AG09319 (cell line): ENCODE data around the gene STIMATE.

ENCODE experiments used
- DNase-seq: peaks from one replicate; pipeline ENCODE4 v3.0.0-alpha.2; 2010; ENCODE audit warnings: low read depth; ENCODE audit errors: extremely low read depth
- CTCF ChIP-seq: IDR thresholded peaks from 2 replicates; pipeline ENCODE4 v1.5.1; 2011; ENCODE audit warnings: low read depth, mild to moderate bottlenecking, inconsistent platforms, low read length, moderate library complexity

The STIMATE gene

DNA sequence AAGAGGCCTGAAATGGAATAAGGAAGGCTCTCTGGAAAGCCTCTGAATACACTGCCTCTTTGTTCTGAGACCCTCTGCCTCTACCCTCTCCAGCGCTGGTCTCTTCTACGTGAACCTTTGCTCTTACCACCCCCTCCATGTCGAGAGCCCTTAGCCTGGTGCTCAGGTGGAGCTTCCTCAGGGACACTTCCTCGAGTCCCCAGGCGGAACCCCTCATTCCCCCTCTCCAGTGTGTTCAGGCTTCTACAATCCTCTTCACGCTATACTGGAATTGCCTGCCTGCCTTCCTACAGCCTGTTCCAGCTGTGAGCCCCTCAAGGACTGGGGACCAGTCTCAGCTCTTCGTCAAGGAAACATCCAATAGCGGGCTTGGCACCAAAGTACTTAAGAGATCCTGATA is 7.4 kb downstream of the STIMATE start:
- no peak for DNase-seq
- no peak for TF ChIP-seq CTCF

DNA sequence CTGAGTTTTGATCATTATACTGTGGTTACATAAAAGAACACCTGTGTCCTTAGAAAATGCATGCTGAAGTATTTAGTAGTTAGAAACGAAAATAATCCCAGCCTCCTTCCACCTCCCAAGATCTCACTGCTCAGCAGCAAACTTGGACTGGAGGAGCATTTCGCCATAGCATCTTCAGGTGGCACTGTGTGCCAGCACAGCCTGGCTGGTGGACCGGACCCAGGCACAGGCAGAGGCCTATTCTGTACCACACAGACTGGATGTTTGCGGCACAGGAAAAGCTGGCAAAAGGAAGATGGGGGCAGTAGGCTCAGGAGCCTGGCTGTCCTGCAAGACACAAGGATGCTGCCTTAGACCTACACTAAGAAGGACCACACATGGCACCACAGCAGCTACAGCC is 10.2 kb downstream of the STIMATE start:
- DNase-seq = no peak
- TF ChIP-seq CTCF = no peak

DNA sequence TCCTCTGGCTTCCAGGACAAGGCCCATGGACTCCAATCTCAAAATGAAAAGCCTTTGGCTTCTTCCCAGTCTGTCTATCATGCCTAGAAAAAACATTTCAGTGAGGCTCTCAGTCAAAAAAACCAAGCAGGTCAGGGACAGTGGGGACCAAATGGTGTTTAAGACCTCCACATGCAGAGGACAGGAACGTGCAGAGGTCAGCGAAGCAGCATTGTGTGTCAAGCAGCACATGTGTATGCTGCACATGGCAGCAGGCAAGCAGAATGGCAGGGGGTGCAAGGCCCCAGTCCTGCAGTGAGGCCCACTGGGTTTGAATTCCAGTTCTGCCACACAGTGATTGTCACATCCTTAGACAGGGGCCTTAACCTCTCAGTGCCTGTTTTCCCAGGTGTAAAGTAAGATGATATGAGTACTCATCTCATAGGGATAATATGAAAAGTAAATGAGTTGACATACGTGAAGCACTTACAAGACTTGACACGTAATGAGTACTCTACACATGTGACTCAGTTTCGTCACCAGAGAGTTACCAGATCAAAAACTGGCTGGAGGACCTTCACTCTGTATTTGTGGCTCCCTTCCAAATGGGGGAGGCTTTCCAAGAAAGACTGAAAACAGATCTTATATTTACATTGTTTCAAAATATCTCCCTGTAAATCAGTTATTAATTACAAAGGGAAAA is 11.2 kb downstream of the STIMATE start:
- no peak for TF ChIP-seq CTCF
- no peak for DNase-seq

DNA sequence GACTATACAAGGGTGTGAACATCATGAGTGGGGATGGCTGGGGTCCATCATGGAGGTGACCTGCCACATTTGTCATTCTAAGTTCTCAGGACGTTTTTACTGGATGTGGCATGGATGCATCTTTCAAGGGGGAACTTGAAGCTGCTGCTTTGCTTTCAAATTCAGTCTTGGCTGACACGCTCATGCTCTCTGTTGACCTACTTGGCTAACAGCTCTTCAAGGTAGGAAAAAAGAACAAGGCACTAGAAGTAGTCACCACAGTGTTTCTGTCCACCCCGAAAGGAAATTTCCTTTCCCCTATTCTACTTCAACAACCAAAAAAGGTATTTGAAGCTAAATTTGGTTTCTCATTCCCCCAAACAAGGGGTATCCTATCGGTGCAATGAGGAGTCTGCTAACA is 15.0 kb downstream of the STIMATE start:
- TF ChIP-seq CTCF = no peak
- no peak for DNase-seq

DNA sequence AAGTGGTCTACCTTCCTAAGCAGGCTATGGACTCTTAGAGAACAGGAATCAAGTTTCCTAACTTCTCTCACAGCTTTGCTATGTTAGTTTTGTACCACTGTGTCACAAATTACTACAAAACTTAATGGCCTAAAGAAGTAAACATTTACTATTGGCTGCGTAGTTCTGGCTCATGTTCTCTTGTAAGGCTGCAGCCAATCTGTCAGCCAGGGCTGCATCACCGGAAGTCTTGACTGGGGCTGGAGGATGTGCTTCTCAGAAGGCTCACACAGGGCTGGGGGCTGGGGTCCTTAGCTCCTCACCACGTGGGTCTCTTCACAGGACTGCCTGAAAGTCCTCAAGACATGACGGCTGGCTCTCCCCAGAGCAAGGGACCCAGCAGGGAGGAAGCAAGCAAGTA is 15.5 kb downstream of the STIMATE start:
- DNase-seq = no peak
- TF ChIP-seq CTCF = no peak

DNA sequence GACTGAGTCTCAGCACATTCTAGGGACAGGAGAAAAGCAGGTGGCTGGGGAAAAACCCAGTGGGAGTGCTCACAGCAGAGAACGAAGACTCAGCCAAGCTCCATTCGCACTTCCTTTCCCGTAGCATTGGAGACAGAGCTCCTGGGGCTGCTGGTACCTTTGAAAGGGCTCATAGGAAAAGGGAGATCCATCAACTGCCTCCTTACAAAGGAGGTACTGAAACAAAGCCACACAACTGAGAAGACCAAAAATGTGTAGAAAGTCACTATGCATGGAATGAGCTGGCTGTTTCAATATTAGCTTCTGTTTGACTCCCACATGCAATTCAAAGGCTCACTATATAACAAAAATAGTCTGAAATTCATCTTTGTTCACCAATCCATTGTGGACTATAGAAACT is 16.9 kb downstream of the STIMATE start:
- no peak for DNase-seq
- TF ChIP-seq CTCF = no peak

DNA sequence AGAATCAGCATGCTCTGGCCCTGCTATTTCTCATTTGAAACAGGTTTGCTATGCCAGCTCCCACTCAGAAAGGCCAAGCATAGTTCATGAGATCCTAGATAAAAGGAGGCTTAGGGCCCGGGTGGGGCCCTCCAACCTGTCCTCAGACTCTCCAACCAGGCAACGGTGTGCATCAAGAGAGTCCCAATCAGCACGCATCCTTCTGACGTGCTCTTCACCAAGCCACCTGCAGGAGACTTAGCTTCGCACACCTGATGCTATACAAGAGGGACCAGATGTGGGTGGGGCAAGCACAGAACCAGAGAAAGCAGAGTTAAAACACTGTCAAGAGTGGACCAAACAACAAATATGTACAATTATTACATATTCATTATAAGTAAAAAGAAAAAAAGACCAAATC is 17.3 kb downstream of the STIMATE start:
- TF ChIP-seq CTCF = no peak
- no peak for DNase-seq
